Measurements from ENCODE around the gene PICK1. TPM values are rescaled to one million over a fixed set of nuclear protein-coding genes. Genes with fewer than 3 reads are reported as not detected.
"Not testable (repeated sequence)": the region's sequence is repeated elsewhere in the genome, so short reads cannot be mapped to it uniquely, and the experiment has no call there.

PICK1 gene
- total RNA-seq, 2 donors from 2014 or later: 90.0 to 114 TPM

- H3K27ac ChIP-seq: no peak overlapping the region
- peak; percentile 82 for DNase-seq (ENCODE audit: low spot score)
- no peaks in the 10 kb centered on the region for H3K9me3 ChIP-seq
- no peaks in the 10 kb centered on the region for H3K4me1 ChIP-seq (replicated peaks)
- TF ChIP-seq CTCF (IDR thresholded peaks at IDR 0.05) (peak; percentile 72 to 92 (median 90)), POLR2AphosphoS5 (IDR thresholded peaks at IDR 0.05) (peak; percentile 59), POLR2A (IDR thresholded peaks at IDR 0.05) (no peak)
- no peaks in the 10 kb centered on the region for H3K27me3 ChIP-seq (replicated peaks; ENCODE audit: insufficient read depth)
- intact Hi-C loops (cut with DNase I): loop anchor here (2.0 to 10.0 kb wide), 3 partner anchors 60 to 238 kb away; no protein-coding TSS in a partner anchor
- WGBS: 54% methylated on average over 32 of the region's 32 CpGs
- H3K4me3 ChIP-seq: no peak overlapping the region
- no peaks in the 10 kb centered on the region for H3K36me3 ChIP-seq
These were observed 57.5 kb downstream of the PICK1 start for GRCh38 chr22:38114484-38115398.

- no peak for DNase-seq (ENCODE audit: low spot score)
- no peak for TF ChIP-seq CTCF (IDR thresholded peaks at IDR 0.05)
- no peak for TF ChIP-seq POLR2AphosphoS5 (IDR thresholded peaks at IDR 0.05)
- TF ChIP-seq POLR2A (IDR thresholded peaks at IDR 0.05): no peak
- H3K27ac ChIP-seq: no peak overlapping the region
- no peaks in the 10 kb centered on the region for H3K27me3 ChIP-seq (replicated peaks; ENCODE audit: insufficient read depth)
- H3K36me3 ChIP-seq: no peaks in the 10 kb centered on the region
- H3K9me3 ChIP-seq: no peaks in the 10 kb centered on the region
- intact Hi-C loops (cut with DNase I): loop anchor here (2.0 to 10.0 kb wide), 3 partner anchors 59 to 237 kb away; no protein-coding TSS in a partner anchor
- no peaks in the 10 kb centered on the region for H3K4me1 ChIP-seq (replicated peaks)
- no peak overlapping the region for H3K4me3 ChIP-seq
- WGBS: 94% methylated on average over 31 of the region's 31 CpGs
These were observed 58.4 kb downstream of the PICK1 start for GRCh38 chr22:38115423-38116205.

- DNase-seq (ENCODE audit: low spot score); H3K4me1 ChIP-seq (replicated peaks); H3K4me3 ChIP-seq; H3K9me3 ChIP-seq; H3K36me3 ChIP-seq; H3K27me3 ChIP-seq (replicated peaks; ENCODE audit: insufficient read depth); H3K27ac ChIP-seq: not testable (repeated sequence)
- 87% methylated on average over 10 of the region's 10 CpGs for WGBS
- intact Hi-C loops (cut with DNase I): loop anchor here (10.0 kb wide), 2 partner anchors 57 to 107 kb away; no protein-coding TSS in a partner anchor
These were observed 60.4 kb downstream of the PICK1 start for GRCh38 chr22:38117556-38117955.

GRCh38 chr22:38118182-38118581 is 61.0 kb downstream of the PICK1 start:
- H3K36me3 ChIP-seq: no peaks in the 10 kb centered on the region
- no peaks in the 10 kb centered on the region for H3K27me3 ChIP-seq (replicated peaks; ENCODE audit: insufficient read depth)
- DNase-seq (ENCODE audit: low spot score): no peak
- H3K27ac ChIP-seq: no peak overlapping the region
- TF ChIP-seq POLR2AphosphoS5 (IDR thresholded peaks at IDR 0.05) (no peak), POLR2A (IDR thresholded peaks at IDR 0.05) (no peak), CTCF (IDR thresholded peaks at IDR 0.05) (no peak)
- intact Hi-C loops (cut with DNase I): loop anchor here (10.0 kb wide), 2 partner anchors 57 to 107 kb away; no protein-coding TSS in a partner anchor
- no peaks in the 10 kb centered on the region for H3K9me3 ChIP-seq
- no peaks in the 10 kb centered on the region for H3K4me1 ChIP-seq (replicated peaks)
- no peak overlapping the region for H3K4me3 ChIP-seq
- WGBS: 91% methylated on average over 3 of the region's 3 CpGs

- not testable (repeated sequence) for DNase-seq (ENCODE audit: low spot score); H3K4me1 ChIP-seq (replicated peaks); H3K4me3 ChIP-seq; H3K36me3 ChIP-seq; H3K27me3 ChIP-seq (replicated peaks; ENCODE audit: insufficient read depth); H3K9me3 ChIP-seq; H3K27ac ChIP-seq
- intact Hi-C loops (cut with DNase I): loop anchor here (10.0 kb wide), 2 partner anchors 56 to 106 kb away; no protein-coding TSS in a partner anchor
- 95% methylated on average over 2 of the region's 2 CpGs for WGBS
These were observed 61.5 kb downstream of the PICK1 start for GRCh38 chr22:38118747-38119146.
